Thoracic aorta (tissue), 2 donors: Measurements from ENCODE around the gene TIAL1. TPM values are rescaled to one million over a fixed set of nuclear protein-coding genes. Genes with fewer than 3 reads are reported as not detected.

Experiments
- ATAC-seq: fragments of 150-250 bp; one replicate; pipeline ENCODE4 v1.8.0; 2017; ENCODE audit warnings: low read depth; ENCODE audit not compliant: insufficient number of reproducible peaks, low FRiP score
- DNase-seq: peaks from one replicate; pipeline ENCODE4 v3.0.0-alpha.2; 2020; ENCODE audit warnings: low spot score
- H3K27ac ChIP-seq, 2 donors: fragments of 200-600 bp; sonication (generic); 1 replicate in 1 of 2; 2 replicates in 1 of 2; pipeline ENCODE4 v1.5.1; 2016; ENCODE audit warnings: mild to moderate bottlenecking in 2 of 2, moderate library complexity in 2 of 2
- H3K27me3 ChIP-seq: fragments of 200-600 bp; sonication (generic); replicated peaks from 2 replicates; pipeline ENCODE4 v1.6.0; 2016; ENCODE audit warnings: mild to moderate bottlenecking; ENCODE audit not compliant: insufficient read depth
- H3K36me3 ChIP-seq: fragments of 200-600 bp; sonication (generic); one replicate; pipeline ENCODE4 v1.5.1; 2016
- H3K4me1 ChIP-seq, 2 donors: fragments of 200-600 bp; sonication (generic); 1 replicate in 1 of 2; 2 replicates in 1 of 2; pipeline versions ENCODE4 v1.5.1 to v1.6.0; 2016; ENCODE audit warnings: low read depth in 2 of 2, mild to moderate bottlenecking in 1 of 2; ENCODE audit not compliant: control insufficient read depth in 1 of 2
- H3K4me3 ChIP-seq: fragments of 200-600 bp; sonication (generic); 2 replicates; pipeline ENCODE4 v1.5.1; 2016; ENCODE audit warnings: mild to moderate bottlenecking
- H3K9me3 ChIP-seq: fragments of 200-600 bp; sonication (generic); 2 replicates; pipeline ENCODE4 v1.5.1; 2016
- CTCF ChIP-seq: fragments of 200-600 bp; sonication (generic); IDR thresholded peaks from one replicate; pipeline ENCODE4 v1.5.1; 2019; ENCODE audit warnings: antibody characterized with exemption
- total RNA-seq, 2 donors: library from RNA; depleted of rRNA; stranded (reverse); fragments of >200 nt; gene quantifications; one replicate each; pipeline versions ENCODE4 v1.1.0 to v1.2.3, GENCODE V29; 2016

The TIAL1 gene
- total RNA-seq, 2 donors from 2014 or later = 72.4 to 79.5 TPM

- H3K27me3 ChIP-seq = no peaks in the 10 kb centered on the region
- DNase-seq (no peak), ATAC-seq (no peak)
- TF ChIP-seq CTCF = no peak
- no peak overlapping the region for H3K27ac ChIP-seq
- H3K4me3 ChIP-seq = no peak overlapping the region
- H3K9me3 ChIP-seq = no peaks in the 10 kb centered on the region
- H3K4me1 ChIP-seq = peaks cover 0 to 4% of the 10 kb centered on the region in 2 donors
- no peaks in the 10 kb centered on the region for H3K36me3 ChIP-seq
Observed at GRCh38 chr10:119549247-119549999, 47.3 kb downstream of the TIAL1 start.

- Histone ChIP-seq H3K27me3 (no peaks in the 10 kb centered on the region), H3K27ac (no peak overlapping the region), H3K9me3 (no peaks in the 10 kb centered on the region), H3K4me3 (no peak overlapping the region), H3K4me1 (peaks cover 0 to 27% of the 10 kb centered on the region in 2 donors), H3K36me3 (no peaks in the 10 kb centered on the region)
- DNase-seq (no peak), ATAC-seq (no peak)
- no peak for TF ChIP-seq CTCF
Observed at GRCh38 chr10:119546009-119546408, 50.8 kb downstream of the TIAL1 start.

GRCh38 chr10:119545310-119545709 is 51.5 kb downstream of the TIAL1 start:
- H3K4me3 ChIP-seq = no peak overlapping the region
- H3K36me3 ChIP-seq = no peaks in the 10 kb centered on the region
- no peak for ATAC-seq
- H3K4me1 ChIP-seq = peaks cover 3 to 30% of the 10 kb centered on the region in 2 donors
- H3K9me3 ChIP-seq = no peaks in the 10 kb centered on the region
- H3K27me3 ChIP-seq = no peaks in the 10 kb centered on the region
- no peak for TF ChIP-seq CTCF
- no peak for DNase-seq
- H3K27ac ChIP-seq = no peak overlapping the region

- Histone ChIP-seq H3K27ac (peak overlapping the region; percentile 64 to 77), H3K36me3 (no peaks in the 10 kb centered on the region), H3K4me3 (peak overlapping the region; percentile 90), H3K27me3 (no peaks in the 10 kb centered on the region), H3K4me1 (peaks cover 3 to 33% of the 10 kb centered on the region in 2 donors), H3K9me3 (no peaks in the 10 kb centered on the region)
- DNase-seq = no peak
- TF ChIP-seq CTCF = no peak
- peak; percentile 12 for ATAC-seq
Observed at GRCh38 chr10:119543814-119544642, 52.7 kb downstream of the TIAL1 start.
